Effector memory CD8-positive, alpha-beta T cell (primary cell): ENCODE measurements around the gene LRRK1.

ENCODE experiments used
- ATAC-seq: fragments of 150-1000 bp; cut with Tn5 transposase; replicated peaks from 2 replicates; pipeline ENCODE4 v1.10.0; 2021; ENCODE audit warnings: mild to moderate bottlenecking, moderate library complexity
- DNase-seq, 3 experiments: peaks; one replicate each; pipeline ENCODE4 v3.0.0; 2021
- H3K27ac Mint-ChIP-seq, 2 donors: one replicate each; pipeline ENCODE4 v1.8.0; 2022; ENCODE audit warnings: mild to moderate bottlenecking in 2 of 2, mixed read lengths in 2 of 2, moderate library complexity in 2 of 2
- H3K27me3 Mint-ChIP-seq, 2 donors: one replicate each; pipeline ENCODE4 v1.8.0; 2022; ENCODE audit warnings: mixed read lengths in 2 of 2
- H3K36me3 Mint-ChIP-seq: one replicate; pipeline ENCODE4 v1.8.0; 2022; ENCODE audit warnings: mild to moderate bottlenecking, moderate library complexity, mixed read lengths; ENCODE audit not compliant: insufficient read depth
- H3K4me1 Mint-ChIP-seq, 2 donors: one replicate each; pipeline ENCODE4 v1.8.0; 2022; ENCODE audit warnings: low read depth in 2 of 2, mixed read lengths in 2 of 2
- H3K4me3 Mint-ChIP-seq, 2 donors: one replicate each; pipeline ENCODE4 v1.8.0; 2022; ENCODE audit warnings: mild to moderate bottlenecking in 2 of 2, mixed read lengths in 2 of 2, moderate library complexity in 2 of 2
- H3K9me3 Mint-ChIP-seq, 2 donors: one replicate each; pipeline ENCODE4 v1.8.0; 2022; ENCODE audit warnings: mixed read lengths in 2 of 2

LRRK1 gene

DNA sequence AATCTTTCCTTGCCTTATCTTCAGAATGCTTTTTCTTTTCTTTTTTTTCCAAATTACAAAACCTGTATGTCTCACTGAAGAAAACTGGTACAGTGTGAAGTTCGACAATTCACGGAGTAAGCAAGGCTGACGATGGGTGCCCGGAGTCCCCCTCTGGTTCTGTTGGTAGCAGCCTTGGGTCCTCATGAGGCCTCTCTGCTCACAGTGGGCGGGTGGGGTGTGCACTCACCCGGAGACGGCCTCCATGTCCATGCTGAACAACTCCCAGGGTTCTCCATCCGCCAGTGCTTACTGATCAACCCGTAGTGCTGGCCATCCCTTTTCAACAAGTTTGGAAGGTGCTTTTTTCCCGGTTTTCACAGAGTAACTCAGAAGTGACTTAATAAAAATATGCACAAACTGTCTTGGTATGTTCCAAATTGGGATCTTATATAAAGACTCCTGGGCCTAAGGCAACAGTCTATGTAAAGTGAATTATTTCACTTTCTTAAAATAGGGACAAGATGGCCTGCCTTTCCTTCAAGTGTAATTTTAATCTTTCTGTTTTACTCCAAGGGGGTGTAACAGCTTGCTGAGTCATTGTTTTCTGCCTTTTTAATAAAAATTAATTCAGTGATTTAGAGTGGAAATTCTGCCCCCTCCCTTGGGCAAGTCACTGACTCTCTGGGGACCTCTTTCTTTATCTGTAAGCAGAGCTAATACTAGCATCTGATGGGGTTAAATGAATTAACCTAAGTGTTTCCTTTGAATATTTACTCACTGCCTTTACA is 23.7 kb downstream of the LRRK1 start:
- no peak for DNase-seq
- Mint-ChIP-seq H3K36me3 (no peaks in the 10 kb centered on the region), H3K9me3 (no peaks in the 10 kb centered on the region), H3K4me1 (no peaks in the 10 kb centered on the region), H3K27me3 (peaks cover 5 to 7% of the 10 kb centered on the region in 2 donors), H3K4me3 (no peak overlapping the region), H3K27ac (no peak overlapping the region)
- ATAC-seq, result no peak

DNA sequence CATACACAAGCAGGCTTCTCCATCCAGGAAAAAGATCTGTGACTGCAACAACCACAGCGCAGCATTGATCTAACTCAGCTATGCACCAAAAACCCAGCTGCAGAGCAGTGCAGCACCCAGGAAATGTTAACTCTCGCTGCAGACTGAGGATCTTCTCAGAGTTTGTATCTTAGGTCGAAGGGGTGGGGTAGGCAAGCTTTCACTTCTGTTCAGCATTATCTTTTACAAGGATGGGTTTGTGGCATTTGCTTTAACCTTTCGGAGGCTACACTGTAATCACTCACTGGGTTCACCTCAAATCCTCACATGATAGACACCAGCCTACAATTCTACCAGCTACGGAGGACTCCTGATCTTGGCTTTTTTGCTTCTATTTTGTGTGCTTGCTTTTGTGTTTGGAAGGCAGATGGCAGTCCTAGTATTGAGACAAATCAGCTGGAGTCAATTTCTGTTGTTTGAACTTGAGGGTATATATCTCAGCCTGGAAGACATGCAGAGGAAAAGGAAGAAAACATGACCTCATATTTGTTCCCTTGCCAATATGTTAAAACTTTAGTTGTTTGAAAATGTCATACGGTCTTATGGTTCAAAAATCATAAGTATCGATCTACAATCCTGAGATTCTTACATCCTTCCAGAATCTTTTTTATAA is 25.2 kb downstream of the LRRK1 start:
- ATAC-seq (no peak), DNase-seq (no peak)
- no peaks in the 10 kb centered on the region for H3K9me3 Mint-ChIP-seq
- no peaks in the 10 kb centered on the region for H3K36me3 Mint-ChIP-seq
- H3K4me1 Mint-ChIP-seq, result peaks cover 0 to 1% of the 10 kb centered on the region in 2 donors
- peaks cover 17 to 21% of the 10 kb centered on the region in 2 donors for H3K27me3 Mint-ChIP-seq
- H3K4me3 Mint-ChIP-seq, result no peak overlapping the region
- H3K27ac Mint-ChIP-seq, result no peak overlapping the region

DNA sequence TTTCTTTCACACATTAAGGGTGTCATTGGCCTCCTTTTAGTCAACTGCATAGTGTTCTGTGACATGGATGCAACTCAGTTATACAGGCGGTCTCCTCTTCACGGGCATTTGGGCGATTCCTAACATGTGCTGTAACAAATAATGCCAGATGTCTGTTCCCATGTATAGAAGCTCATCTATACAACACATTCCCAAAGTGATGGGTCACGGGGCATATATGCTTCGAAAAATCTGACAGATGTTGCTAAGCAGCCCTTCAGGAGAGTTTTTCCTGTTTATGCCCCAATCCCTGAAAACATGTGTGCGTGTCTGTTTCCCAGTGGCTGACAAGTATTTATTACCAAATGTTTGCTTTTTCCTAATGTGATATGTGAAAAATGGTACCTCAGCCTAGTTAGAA is 25.8 kb downstream of the LRRK1 start:
- no peaks in the 10 kb centered on the region for H3K36me3 Mint-ChIP-seq
- no peak overlapping the region for H3K27ac Mint-ChIP-seq
- ATAC-seq (no peak), DNase-seq (no peak)
- H3K27me3 Mint-ChIP-seq, result peaks cover 17 to 27% of the 10 kb centered on the region in 2 donors
- no peaks in the 10 kb centered on the region for H3K9me3 Mint-ChIP-seq
- H3K4me1 Mint-ChIP-seq, result peaks cover 0 to 1% of the 10 kb centered on the region in 2 donors
- no peak overlapping the region for H3K4me3 Mint-ChIP-seq

DNA sequence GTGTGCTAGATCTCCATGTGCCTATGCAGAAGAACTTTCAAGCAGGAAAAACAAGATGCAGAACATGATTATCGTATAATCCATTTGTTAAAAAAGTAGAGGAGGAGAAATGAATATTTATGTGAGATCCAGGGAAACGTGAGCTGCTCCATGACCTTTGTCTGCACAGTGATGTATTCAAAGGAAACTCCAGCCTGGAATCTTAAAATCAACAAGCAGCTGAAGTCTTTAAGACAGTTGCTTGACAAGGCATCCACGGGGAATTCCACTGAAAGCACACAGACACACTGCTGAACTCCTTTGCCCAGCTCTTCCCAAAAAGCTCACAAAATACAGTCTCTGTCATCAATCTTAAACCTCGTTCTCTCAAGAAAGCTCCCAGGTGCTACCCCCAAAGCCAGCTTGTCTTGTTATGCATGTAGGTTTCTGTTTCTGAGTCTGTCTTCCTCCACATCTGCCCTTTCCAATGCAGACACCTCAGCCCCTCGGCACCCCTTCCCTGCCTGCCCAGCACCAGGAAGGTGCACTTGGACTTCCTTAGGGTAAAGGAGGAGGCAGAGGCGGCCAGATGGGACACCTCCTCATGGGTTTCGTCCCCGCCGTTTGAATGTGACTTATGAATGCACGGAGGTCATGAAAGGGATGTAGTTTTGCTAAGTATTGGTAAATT is 28.7 kb downstream of the LRRK1 start:
- peaks cover 17 to 29% of the 10 kb centered on the region in 2 donors for H3K27me3 Mint-ChIP-seq
- no peak for ATAC-seq
- H3K36me3 Mint-ChIP-seq, result no peaks in the 10 kb centered on the region
- H3K9me3 Mint-ChIP-seq, result no peaks in the 10 kb centered on the region
- peaks cover 0 to 1% of the 10 kb centered on the region in 2 donors for H3K4me1 Mint-ChIP-seq
- H3K27ac Mint-ChIP-seq, result no peak overlapping the region
- no peak overlapping the region for H3K4me3 Mint-ChIP-seq
- no peak for DNase-seq

DNA sequence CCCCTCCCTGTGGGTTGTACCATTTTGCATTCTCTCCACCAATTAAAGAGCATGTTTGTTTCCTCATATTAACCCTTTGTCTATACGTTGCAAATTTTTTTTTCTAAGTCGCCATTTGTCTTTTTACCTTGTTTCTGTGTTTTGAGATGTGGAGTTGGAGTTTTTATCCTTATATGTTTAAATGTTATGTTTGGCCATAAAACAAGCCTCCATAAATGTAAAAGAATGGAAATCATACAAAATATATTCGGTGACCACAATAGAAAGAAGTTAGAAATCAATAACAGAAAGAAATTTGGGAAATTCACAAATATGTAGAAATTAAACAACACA is 29.2 kb downstream of the LRRK1 start:
- H3K4me3 Mint-ChIP-seq, result no peak overlapping the region
- H3K27me3 Mint-ChIP-seq, result peaks cover 17 to 29% of the 10 kb centered on the region in 2 donors
- H3K27ac Mint-ChIP-seq, result no peak overlapping the region
- ATAC-seq (no peak), DNase-seq (no peak)
- H3K36me3 Mint-ChIP-seq, result no peaks in the 10 kb centered on the region
- no peaks in the 10 kb centered on the region for H3K9me3 Mint-ChIP-seq
- H3K4me1 Mint-ChIP-seq, result peaks cover 0 to 1% of the 10 kb centered on the region in 2 donors

DNA sequence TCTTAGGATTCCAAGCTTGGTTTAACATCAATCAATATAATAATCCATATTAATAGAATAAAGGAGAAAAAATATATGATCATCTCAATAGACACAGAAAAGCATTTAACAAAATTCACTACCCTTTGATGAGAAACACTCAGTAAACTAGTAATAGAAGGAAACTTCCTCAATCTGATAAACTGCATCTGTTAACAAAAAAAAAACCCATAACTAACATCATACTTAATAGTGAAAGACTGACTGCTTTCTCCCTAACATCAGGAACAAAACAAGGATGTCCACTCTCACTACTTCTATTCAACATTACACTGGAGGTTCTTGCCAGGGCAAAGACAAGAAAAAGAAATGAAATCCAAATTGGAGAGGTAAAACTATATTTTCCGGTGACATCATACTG is 30.5 kb downstream of the LRRK1 start:
- Mint-ChIP-seq H3K27ac (no peak overlapping the region), H3K4me1 (peaks cover 0 to 1% of the 10 kb centered on the region in 2 donors), H3K9me3 (no peaks in the 10 kb centered on the region), H3K36me3 (no peaks in the 10 kb centered on the region), H3K27me3 (peaks cover 17 to 29% of the 10 kb centered on the region in 2 donors), H3K4me3 (no peak overlapping the region)
- ATAC-seq (no peak), DNase-seq (no peak)

DNA sequence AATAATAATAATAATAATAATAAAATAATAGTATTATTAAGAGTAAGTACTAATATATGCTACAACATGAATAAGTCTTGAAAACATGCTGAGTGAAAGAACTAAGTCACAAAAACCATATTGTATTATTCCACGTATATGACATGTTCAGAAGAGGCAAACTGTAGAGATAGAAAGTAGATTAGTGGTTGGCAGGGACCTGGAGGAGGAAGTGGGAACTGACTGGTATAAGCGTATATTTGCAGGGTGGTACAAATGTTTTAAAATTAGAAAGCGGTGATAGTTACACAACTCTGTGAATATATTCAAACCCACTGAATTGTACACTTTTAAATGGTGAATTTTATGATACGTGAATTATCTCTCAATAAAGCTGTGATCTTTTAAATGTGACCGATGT is 32.8 kb downstream of the LRRK1 start:
- no peak for ATAC-seq
- peaks cover 0 to 4% of the 10 kb centered on the region in 2 donors for H3K4me1 Mint-ChIP-seq

DNA sequence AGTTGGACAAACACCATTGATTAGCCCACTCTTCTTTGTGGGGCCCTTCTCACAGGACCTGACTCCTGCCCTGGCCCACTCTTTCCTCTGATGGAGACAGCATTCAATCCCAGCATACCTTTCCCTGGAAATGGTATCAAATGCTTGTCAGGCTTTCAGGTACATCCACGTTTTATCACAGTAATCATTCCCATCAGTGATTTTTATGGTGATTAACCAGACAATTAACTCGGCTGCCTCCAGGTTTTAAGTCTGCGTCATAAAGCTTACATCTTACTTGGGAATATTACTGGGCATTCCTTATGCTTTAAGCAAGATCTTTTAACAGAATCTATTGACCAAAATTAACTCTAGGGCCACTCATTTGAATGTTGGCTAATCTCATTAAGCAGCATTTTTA is 33.4 kb downstream of the LRRK1 start:
- ATAC-seq (no peak), DNase-seq (no peak)
- peaks cover 0 to 4% of the 10 kb centered on the region in 2 donors for H3K4me1 Mint-ChIP-seq
- no peaks in the 10 kb centered on the region for H3K9me3 Mint-ChIP-seq
- H3K36me3 Mint-ChIP-seq, result no peaks in the 10 kb centered on the region
- H3K27ac Mint-ChIP-seq, result no peak overlapping the region
- no peak overlapping the region for H3K4me3 Mint-ChIP-seq
- peaks cover 15 to 34% of the 10 kb centered on the region in 2 donors for H3K27me3 Mint-ChIP-seq

More for the DNA sequence above, 32.8 kb downstream of the LRRK1 start:
- Mint-ChIP-seq H3K9me3 (no peaks in the 10 kb centered on the region), H3K27ac (no peak overlapping the region), H3K4me3 (no peak overlapping the region), H3K27me3 (peaks cover 17 to 32% of the 10 kb centered on the region in 2 donors), H3K36me3 (no peaks in the 10 kb centered on the region)
- DNase-seq, result no peak

DNA sequence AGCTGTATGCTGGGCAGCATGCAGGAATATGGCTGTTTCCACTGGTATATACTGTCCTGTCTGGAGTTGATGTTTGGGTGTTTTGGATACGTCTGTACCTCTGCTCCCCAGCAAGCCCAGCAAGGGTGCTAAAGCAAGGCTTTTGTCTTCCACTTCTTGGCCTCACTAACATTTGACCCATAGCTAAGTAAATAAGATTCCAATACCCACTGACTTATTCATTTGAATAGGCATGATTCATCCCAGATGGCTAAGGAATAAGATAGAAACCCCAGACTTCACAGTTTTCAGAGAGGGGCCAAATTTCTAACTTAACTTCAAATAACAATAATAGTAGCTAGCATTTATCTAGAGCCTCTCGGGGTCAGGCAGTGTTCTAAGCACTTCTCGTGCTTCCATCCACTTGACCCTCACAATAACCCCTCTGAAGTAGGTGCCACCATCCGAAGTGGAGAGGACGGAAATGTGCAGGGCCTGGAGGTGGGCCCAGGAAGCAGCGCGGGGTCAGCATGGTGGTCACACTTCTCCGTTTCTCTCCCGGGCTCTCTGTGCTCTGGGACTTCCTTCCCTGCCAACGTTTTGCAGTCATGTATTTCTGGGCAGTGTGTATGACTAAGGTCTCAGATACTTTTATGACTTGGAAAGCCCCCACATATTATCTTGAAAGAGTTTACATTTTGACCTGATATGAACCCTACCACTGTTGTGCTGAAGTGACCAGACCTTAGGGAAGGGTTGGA is 39.3 kb downstream of the LRRK1 start:
- H3K27me3 Mint-ChIP-seq, result peaks cover 38 to 57% of the 10 kb centered on the region in 2 donors
- no peaks in the 10 kb centered on the region for H3K36me3 Mint-ChIP-seq
- DNase-seq (no peak), ATAC-seq (no peak)
- H3K27ac Mint-ChIP-seq, result no peak overlapping the region
- H3K4me1 Mint-ChIP-seq, result peaks cover 0 to 3% of the 10 kb centered on the region in 2 donors
- H3K9me3 Mint-ChIP-seq, result no peaks in the 10 kb centered on the region
- no peak overlapping the region for H3K4me3 Mint-ChIP-seq

DNA sequence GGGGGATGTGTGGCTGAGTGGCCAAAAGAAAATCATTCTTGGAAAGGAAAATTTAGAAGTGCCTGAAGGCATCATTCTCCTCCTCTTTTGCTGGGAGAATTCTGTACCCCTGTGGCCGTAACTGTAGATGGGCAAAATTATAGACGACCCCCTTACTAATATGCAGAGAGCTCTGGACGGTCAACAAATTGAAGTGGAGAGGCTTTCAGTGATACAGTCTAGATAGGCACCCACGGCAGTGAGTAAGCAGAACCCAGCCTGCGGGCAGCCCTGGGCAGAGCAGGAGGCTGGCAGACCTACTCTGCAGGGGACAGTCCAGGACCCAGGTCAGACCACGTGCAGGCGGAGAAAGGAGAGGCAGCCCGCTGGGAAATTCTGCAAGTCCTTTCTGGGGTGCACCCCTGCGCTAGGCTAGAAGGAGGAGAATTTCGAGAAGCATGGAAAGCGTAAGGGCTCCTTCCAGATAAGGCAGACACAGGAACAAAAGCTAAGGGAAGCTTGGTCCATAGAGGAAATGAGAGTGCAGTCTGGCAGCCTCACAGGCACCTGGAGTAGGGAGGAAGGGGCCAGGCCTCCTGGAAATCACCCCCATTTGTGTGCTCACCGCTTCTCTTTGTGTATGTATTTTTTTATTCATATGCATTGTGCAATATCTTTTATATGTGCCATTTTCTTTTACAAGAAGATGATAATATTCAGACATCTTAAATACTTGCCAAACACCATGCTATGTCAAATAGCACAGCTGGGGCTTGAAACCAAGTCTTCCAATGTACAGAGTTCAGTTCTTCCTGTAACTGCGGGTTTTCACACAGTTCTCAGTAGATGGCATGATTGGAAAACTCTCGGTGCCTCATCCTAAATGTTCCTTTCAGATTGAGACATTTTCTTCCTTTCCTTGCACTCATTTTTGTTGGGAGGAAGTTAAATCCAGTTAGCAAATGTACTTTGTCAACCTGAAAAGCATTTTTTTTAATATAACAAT is 40.2 kb downstream of the LRRK1 start:
- Mint-ChIP-seq H3K9me3 (no peaks in the 10 kb centered on the region), H3K27ac (no peak overlapping the region), H3K27me3 (peaks cover 46 to 66% of the 10 kb centered on the region in 2 donors), H3K4me3 (no peak overlapping the region), H3K4me1 (peaks cover 0 to 3% of the 10 kb centered on the region in 2 donors), H3K36me3 (no peaks in the 10 kb centered on the region)
- no peak for DNase-seq
- no peak for ATAC-seq

DNA sequence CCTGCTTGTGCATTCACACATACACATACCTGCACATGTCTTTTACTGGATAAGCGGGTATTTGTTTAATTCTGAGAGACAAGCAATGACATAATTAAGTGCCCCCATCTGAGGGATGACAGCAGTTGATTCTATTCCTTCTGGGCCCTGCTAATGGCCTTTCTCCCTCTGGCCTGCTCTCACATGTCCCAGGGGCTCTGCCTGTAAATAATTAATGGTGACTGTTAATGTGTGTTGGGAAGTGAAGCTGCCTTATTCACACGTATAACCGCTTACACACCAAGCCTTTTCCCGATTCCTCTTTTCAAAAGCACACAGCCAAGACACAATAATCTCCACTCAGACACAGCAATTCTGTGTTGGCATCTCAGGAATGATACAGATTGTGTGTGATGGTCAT is 47.8 kb downstream of the LRRK1 start:
- Mint-ChIP-seq H3K27ac (no peak overlapping the region), H3K4me3 (no peak overlapping the region), H3K4me1 (no peaks in the 10 kb centered on the region), H3K9me3 (no peaks in the 10 kb centered on the region), H3K27me3 (peaks cover 46 to 53% of the 10 kb centered on the region in 2 donors), H3K36me3 (no peaks in the 10 kb centered on the region)
- no peak for DNase-seq
- ATAC-seq, result no peak

DNA sequence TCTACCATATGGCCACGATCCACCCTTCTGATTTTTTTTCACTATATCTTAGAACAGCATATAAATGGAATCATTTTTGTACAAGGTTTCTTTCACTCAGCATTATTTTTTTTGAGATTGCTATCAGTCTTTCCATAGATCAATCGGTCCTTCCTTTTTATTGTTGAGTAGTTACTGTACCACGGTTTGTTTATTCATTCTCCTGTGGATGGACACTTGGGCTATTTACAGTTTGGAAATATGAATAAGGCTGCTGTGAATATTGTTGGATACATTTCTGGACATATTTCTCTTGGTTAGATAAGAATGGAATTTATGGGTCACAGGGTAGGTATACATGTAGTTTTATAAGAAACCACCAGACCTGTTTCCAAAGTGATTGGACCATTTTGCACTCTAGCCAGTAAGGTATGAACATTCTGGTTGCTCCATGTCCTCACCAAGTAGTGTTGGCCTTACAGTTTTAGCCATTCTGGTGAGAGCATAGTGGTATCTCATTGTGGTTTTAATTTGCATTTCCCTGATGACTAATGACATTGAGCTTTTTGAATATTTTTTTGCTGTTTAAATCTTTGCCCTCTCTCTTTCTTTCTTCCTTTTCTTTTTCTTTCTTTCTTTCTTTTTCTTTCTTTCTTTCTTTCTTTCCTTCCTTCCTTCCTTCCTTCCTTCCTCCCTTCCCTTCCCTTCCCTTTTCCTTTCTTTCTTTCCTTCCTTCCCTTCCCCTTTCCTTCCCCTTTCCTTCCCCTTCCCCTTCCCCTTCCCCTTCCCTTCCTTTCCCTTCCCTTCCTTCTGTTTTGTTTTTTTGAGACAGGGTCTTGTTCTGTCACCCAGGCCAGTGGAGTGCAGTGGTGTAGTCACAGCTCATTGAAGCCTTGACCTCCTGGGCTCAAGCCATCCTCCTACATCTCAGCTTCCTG is 49.2 kb downstream of the LRRK1 start:
- Mint-ChIP-seq H3K36me3 (no peaks in the 10 kb centered on the region), H3K9me3 (no peaks in the 10 kb centered on the region), H3K27ac (no peak overlapping the region), H3K4me3 (no peak overlapping the region), H3K4me1 (no peaks in the 10 kb centered on the region), H3K27me3 (peaks cover 49 to 57% of the 10 kb centered on the region in 2 donors)
- no peak for DNase-seq
- ATAC-seq, result no peak
